ENCODE data around the gene FBXO44.

FBXO44 gene

DNA sequence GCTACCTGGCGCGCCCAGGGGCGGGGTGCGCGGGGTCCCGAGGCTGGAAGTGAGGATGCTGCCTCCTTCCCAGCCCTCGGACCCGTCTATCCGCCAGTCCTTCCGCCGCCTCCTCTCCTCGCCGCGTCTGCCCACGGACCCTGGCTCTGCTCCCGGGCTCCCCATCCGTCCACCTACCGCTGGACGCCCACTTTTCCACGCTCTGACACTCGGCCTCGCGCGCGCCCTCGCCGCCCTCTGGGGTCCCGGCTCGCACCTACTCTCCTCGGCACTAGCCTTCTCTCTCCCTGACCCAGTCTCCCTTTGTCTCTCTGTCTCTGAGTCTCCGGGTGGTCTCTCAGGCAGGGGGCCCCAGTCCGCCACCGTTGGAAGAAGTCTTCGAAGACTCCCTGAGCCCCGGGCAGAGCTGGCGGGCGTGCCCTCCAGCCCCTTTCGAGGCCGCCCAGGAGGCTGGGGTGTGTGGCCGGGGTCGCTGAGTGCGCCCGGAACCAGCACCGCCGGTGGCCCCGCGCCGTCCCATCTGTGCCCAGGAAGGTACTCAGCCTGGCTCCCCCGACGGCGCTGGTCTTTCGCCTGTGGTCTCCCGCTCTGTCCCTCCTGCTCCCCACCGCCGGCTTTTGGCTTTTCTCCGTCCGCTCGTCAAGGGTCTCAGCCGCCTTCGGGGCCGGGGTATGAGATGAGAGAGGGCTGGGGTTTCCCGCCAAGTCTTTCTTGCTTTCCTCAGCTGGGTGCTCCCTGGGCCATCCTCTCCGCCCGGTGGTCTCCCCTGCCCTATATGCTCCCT, 37.4 kb downstream of the FBXO44 start:
- in situ Hi-C loops (cut with HindIII; ENCODE audit: low pct_ligation_motif_present, low sequenced_read_pairs), result no loop called here
- TF ChIP-seq, protein P1, sequence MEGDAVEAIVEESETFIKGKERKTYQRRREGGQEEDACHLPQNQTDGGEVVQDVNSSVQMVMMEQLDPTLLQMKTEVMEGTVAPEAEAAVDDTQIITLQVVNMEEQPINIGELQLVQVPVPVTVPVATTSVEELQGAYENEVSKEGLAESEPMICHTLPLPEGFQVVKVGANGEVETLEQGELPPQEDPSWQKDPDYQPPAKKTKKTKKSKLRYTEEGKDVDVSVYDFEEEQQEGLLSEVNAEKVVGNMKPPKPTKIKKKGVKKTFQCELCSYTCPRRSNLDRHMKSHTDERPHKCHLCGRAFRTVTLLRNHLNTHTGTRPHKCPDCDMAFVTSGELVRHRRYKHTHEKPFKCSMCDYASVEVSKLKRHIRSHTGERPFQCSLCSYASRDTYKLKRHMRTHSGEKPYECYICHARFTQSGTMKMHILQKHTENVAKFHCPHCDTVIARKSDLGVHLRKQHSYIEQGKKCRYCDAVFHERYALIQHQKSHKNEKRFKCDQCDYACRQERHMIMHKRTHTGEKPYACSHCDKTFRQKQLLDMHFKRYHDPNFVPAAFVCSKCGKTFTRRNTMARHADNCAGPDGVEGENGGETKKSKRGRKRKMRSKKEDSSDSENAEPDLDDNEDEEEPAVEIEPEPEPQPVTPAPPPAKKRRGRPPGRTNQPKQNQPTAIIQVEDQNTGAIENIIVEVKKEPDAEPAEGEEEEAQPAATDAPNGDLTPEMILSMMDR (IDR thresholded peaks at IDR 0.05; ENCODE audit: low read depth, low read length, missing control alignments), result no peak
- no peak overlapping the region for H3K27ac ChIP-seq
- H3K4me3 ChIP-seq (ENCODE audit: low read depth, low read length), result no peak overlapping the region
- no peak for DNase-seq
- H3K27me3 ChIP-seq (replicated peaks), result peaks cover 48% of the 10 kb centered on the region
- H3K36me3 ChIP-seq (replicated peaks), result no peaks in the 10 kb centered on the region

DNA sequence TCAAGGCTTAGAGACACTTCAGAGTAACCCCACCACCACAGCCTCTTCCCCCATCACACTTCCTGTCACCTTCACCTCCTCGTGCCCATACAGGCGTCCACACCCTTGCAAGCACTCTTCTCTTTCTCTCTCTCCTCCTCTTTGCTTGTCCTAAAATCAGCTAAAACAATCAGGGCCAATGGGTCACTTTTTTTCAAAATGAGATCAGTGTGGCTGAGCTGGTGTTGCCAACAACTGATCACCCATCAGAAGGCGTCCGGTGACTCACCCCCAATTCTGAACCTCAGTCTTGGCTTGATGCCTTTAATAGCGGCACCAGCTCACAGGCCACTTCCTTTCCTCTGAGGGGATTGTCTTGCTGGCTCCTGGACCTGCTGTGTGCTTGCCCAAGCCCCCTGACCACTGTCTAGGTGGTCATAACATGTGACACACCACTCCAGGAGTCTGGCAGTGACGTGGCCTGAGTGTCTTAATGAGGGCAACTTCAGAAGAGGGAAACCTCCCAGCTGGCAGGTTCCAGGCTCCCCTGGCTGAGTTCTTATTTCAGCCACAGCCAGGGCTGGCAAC, 38.4 kb downstream of the FBXO44 start:
- peaks cover 51% of the 10 kb centered on the region for H3K27me3 ChIP-seq (replicated peaks)
- in situ Hi-C loops (cut with HindIII; ENCODE audit: low pct_ligation_motif_present, low sequenced_read_pairs), result no loop called here
- no peak overlapping the region for H3K4me3 ChIP-seq (ENCODE audit: low read depth, low read length)
- TF ChIP-seq, protein P1 (IDR thresholded peaks at IDR 0.05; ENCODE audit: low read depth, low read length, missing control alignments), result no peak
- H3K36me3 ChIP-seq (replicated peaks), result no peaks in the 10 kb centered on the region
- no peak overlapping the region for H3K27ac ChIP-seq
- peak; percentile 60 for DNase-seq

DNA sequence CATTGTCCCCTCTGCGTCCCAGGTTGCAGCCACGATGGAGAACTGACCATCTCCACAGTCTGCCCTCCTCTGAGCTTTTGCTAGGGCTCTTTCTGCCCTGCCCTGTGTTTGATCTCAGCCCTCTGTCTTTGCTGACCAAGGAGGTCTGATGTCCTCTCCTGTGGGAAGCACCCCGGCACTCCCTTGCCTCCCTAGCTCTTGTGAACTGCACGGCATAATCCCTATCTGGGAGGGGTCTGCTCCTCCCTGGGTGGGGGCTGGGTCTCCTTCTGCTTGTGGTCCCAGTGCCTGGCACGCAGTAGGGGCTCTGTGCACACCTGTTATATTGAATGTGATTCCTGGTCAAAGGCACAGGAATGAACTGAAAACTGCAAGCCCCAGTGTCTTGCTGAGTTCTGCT, 39.2 kb downstream of the FBXO44 start:
- H3K27me3 ChIP-seq (replicated peaks), result peaks cover 58% of the 10 kb centered on the region
- TF ChIP-seq, protein P1 (IDR thresholded peaks at IDR 0.05; ENCODE audit: low read depth, low read length, missing control alignments), result no peak

DNA sequence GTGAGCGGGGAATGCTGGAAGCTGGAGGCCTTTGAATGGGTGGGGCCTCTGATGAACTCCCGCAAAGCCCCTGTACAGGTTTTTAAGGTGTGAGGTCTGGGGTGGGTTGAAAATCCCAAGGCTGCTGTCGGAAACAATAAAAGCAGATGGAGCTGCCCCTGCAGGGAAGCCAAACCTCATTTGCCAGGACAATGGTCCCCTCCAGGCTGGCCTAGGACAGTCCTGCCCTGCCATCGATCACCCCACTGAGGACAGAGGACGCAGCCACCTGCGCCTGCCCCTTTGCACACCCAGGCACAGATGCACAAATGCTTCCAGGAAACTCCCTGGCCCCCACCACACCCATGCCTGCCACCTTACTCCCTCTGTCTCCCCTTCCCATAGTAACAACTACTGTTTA, 41.2 kb downstream of the FBXO44 start:
- in situ Hi-C loops (cut with HindIII; ENCODE audit: low pct_ligation_motif_present, low sequenced_read_pairs), result no loop called here
- TF ChIP-seq, protein P1 (IDR thresholded peaks at IDR 0.05; ENCODE audit: low read depth, low read length, missing control alignments), result no peak
- Histone ChIP-seq H3K27ac (no peak overlapping the region), H3K4me3 (ENCODE audit: low read depth, low read length) (no peak overlapping the region), H3K27me3 (replicated peaks) (peaks cover 60% of the 10 kb centered on the region), H3K36me3 (replicated peaks) (no peaks in the 10 kb centered on the region)
- no peak for DNase-seq

More for the DNA sequence above, 39.2 kb downstream of the FBXO44 start:
- H3K27ac ChIP-seq, result no peak overlapping the region
- H3K4me3 ChIP-seq (ENCODE audit: low read depth, low read length), result no peak overlapping the region
- in situ Hi-C loops (cut with HindIII; ENCODE audit: low pct_ligation_motif_present, low sequenced_read_pairs), result no loop called here
- no peak for DNase-seq
- no peaks in the 10 kb centered on the region for H3K36me3 ChIP-seq (replicated peaks)

DNA sequence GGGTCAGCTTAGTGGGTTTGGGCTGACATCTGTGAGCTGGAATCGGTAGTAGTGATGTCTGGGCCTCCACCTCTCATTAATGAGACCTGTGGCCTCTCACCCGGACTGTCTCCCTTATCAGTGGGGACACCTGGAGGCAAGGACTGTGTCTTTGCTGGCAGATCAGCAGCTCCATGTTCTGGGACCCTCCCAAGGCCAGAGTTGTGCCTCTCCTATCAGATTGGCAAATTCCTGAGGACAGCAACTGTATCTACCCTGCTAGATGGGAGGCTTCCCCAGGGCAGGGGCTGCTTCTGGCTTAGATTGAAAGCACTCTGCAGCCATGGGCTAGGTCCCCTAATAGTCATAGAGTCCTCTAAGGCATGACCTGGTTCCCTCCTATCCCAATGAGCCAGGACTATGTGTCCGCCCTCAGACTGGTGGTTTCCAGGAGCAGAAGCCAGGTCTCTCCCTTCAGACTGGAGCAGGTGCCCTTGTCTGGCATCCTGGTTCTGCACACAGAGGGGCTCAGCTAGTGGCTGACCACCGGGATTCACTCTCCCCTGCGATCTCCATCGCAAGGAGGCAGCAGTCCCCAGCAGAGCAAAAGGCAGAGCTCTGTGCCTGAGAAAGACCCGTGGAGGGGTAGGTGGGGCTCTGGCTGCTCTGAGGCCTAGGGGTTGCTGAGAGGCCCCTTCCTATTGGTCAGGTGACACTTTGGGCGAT, 42.7 kb downstream of the FBXO44 start:
- H3K27me3 ChIP-seq (replicated peaks), result peaks cover 63% of the 10 kb centered on the region
- TF ChIP-seq, protein P1 (IDR thresholded peaks at IDR 0.05; ENCODE audit: low read depth, low read length, missing control alignments), result no peak
- H3K4me3 ChIP-seq (ENCODE audit: low read depth, low read length), result no peak overlapping the region
- DNase-seq, result no peak
- no peaks in the 10 kb centered on the region for H3K36me3 ChIP-seq (replicated peaks)
- no peak overlapping the region for H3K27ac ChIP-seq
- in situ Hi-C loops (cut with HindIII; ENCODE audit: low pct_ligation_motif_present, low sequenced_read_pairs), result no loop called here

All from brain microvascular endothelial cell (primary cell).